ENCODE data around the gene FNDC10. TPM values are rescaled to one million over a fixed set of nuclear protein-coding genes. Genes with fewer than 3 reads are reported as not detected.
"Not testable (repeated sequence)": the region's sequence is repeated elsewhere in the genome, so short reads cannot be mapped to it uniquely, and the experiment has no call there.

Gene FNDC10
- total RNA-seq, 1 experiment from 2014 or later = 6.6 TPM

- in situ Hi-C loops (cut with HindIII; ENCODE audit: low pct_unique_long_range_greater_than_20kb, low sequenced_read_pairs) = no loop called here
- no peak for DNase-seq (ENCODE audit: low read depth, low spot score)
Observed at GRCh38 chr1:1561801-1562470, 38.0 kb downstream of the FNDC10 start.

GRCh38 chr1:1560178-1560577, 39.8 kb downstream of the FNDC10 start:
- in situ Hi-C loops (cut with HindIII; ENCODE audit: low pct_unique_long_range_greater_than_20kb, low sequenced_read_pairs) = no loop called here
- DNase-seq (ENCODE audit: low read depth, low spot score) = no peak

- DNase-seq (ENCODE audit: low read depth, low spot score) = no peak
- in situ Hi-C loops (cut with HindIII; ENCODE audit: low pct_unique_long_range_greater_than_20kb, low sequenced_read_pairs) = no loop called here
Observed at GRCh38 chr1:1559066-1559465, 40.9 kb downstream of the FNDC10 start.

- in situ Hi-C loops (cut with HindIII; ENCODE audit: low pct_unique_long_range_greater_than_20kb, low sequenced_read_pairs) = no loop called here
- no peak for DNase-seq (ENCODE audit: low read depth, low spot score)
Observed at GRCh38 chr1:1558591-1558990, 41.3 kb downstream of the FNDC10 start.

- DNase-seq (ENCODE audit: low read depth, low spot score); in situ Hi-C loops (cut with HindIII; ENCODE audit: low pct_unique_long_range_greater_than_20kb, low sequenced_read_pairs): not testable (repeated sequence)
Observed at GRCh38 chr1:1557688-1558087, 42.2 kb downstream of the FNDC10 start.

- in situ Hi-C loops (cut with HindIII; ENCODE audit: low pct_unique_long_range_greater_than_20kb, low sequenced_read_pairs); DNase-seq (ENCODE audit: low read depth, low spot score): not testable (repeated sequence)
Observed at GRCh38 chr1:1556961-1557360, 43.0 kb downstream of the FNDC10 start.

- DNase-seq (ENCODE audit: low read depth, low spot score) = no peak
- in situ Hi-C loops (cut with HindIII; ENCODE audit: low pct_unique_long_range_greater_than_20kb, low sequenced_read_pairs) = no loop called here
Observed at GRCh38 chr1:1556505-1556904, 43.4 kb downstream of the FNDC10 start.

GRCh38 chr1:1554926-1555915, 44.7 kb downstream of the FNDC10 start:
- in situ Hi-C loops (cut with HindIII; ENCODE audit: low pct_unique_long_range_greater_than_20kb, low sequenced_read_pairs) = no loop called here
- no peak for DNase-seq (ENCODE audit: low read depth, low spot score)

GRCh38 chr1:1554550-1554925, 45.4 kb downstream of the FNDC10 start:
- no peak for DNase-seq (ENCODE audit: low read depth, low spot score)
- in situ Hi-C loops (cut with HindIII; ENCODE audit: low pct_unique_long_range_greater_than_20kb, low sequenced_read_pairs) = no loop called here

GRCh38 chr1:1553821-1554494, 46.0 kb downstream of the FNDC10 start:
- no peak for DNase-seq (ENCODE audit: low read depth, low spot score)
- in situ Hi-C loops (cut with HindIII; ENCODE audit: low pct_unique_long_range_greater_than_20kb, low sequenced_read_pairs) = no loop called here

- in situ Hi-C loops (cut with HindIII; ENCODE audit: low pct_unique_long_range_greater_than_20kb, low sequenced_read_pairs) = no loop called here
Observed at GRCh38 chr1:1552263-1552639, 47.7 kb downstream of the FNDC10 start.

GRCh38 chr1:1551524-1552262, 48.2 kb downstream of the FNDC10 start:
- no peak for DNase-seq (ENCODE audit: low read depth, low spot score)
- in situ Hi-C loops (cut with HindIII; ENCODE audit: low pct_unique_long_range_greater_than_20kb, low sequenced_read_pairs) = no loop called here

More at GRCh38 chr1:1552263-1552639, 47.7 kb downstream of the FNDC10 start:
- no peak for DNase-seq (ENCODE audit: low read depth, low spot score)

- peak; percentile 50 for DNase-seq (ENCODE audit: low read depth, low spot score)
- in situ Hi-C loops (cut with HindIII; ENCODE audit: low pct_unique_long_range_greater_than_20kb, low sequenced_read_pairs) = no loop called here
Observed at GRCh38 chr1:1550591-1551432, 49.1 kb downstream of the FNDC10 start.

GRCh38 chr1:1550087-1550486, 49.8 kb downstream of the FNDC10 start:
- in situ Hi-C loops (cut with HindIII; ENCODE audit: low pct_unique_long_range_greater_than_20kb, low sequenced_read_pairs) = no loop called here

GRCh38 chr1:1548591-1548990, 51.3 kb downstream of the FNDC10 start:
- DNase-seq (ENCODE audit: low read depth, low spot score) = no peak
- in situ Hi-C loops (cut with HindIII; ENCODE audit: low pct_unique_long_range_greater_than_20kb, low sequenced_read_pairs) = no loop called here

More at GRCh38 chr1:1550087-1550486, 49.8 kb downstream of the FNDC10 start:
- DNase-seq (ENCODE audit: low read depth, low spot score) = no peak
